ENCODE data around the gene ALG12.

ALG12 gene

GRCh38 chr22:49958931-49959781 is 40.9 kb upstream of the ALG12 start:
- Histone ChIP-seq H3K27me3 (ENCODE audit: low read depth, low read length) (no peaks in the 10 kb centered on the region), H4K20me1 (ENCODE audit: insufficient read depth, low read length) (peaks cover 24% of the 10 kb centered on the region), H2AFZ (ENCODE audit: low read depth, low read length) (no peak overlapping the region), H3K27ac (ENCODE audit: low read length) (peak overlapping the region; percentile 72), H3K4me1 (ENCODE audit: low read length) (peaks cover 22% of the 10 kb centered on the region), H3K4me3 (ENCODE audit: low read length) (peak overlapping the region; percentile 97), H3K79me2 (ENCODE audit: low read length) (peaks cover 42% of the 10 kb centered on the region), H3K4me2 (ENCODE audit: low read length) (peak overlapping the region; percentile 100), H3K9ac (ENCODE audit: low read length) (peak overlapping the region; percentile 95), H3K9me3 (ENCODE audit: insufficient read depth, low read length) (no peaks in the 10 kb centered on the region), H3K36me3 (replicated peaks; ENCODE audit: low read depth, low read length) (peaks cover 26% of the 10 kb centered on the region)
- TF ChIP-seq, protein P1, sequence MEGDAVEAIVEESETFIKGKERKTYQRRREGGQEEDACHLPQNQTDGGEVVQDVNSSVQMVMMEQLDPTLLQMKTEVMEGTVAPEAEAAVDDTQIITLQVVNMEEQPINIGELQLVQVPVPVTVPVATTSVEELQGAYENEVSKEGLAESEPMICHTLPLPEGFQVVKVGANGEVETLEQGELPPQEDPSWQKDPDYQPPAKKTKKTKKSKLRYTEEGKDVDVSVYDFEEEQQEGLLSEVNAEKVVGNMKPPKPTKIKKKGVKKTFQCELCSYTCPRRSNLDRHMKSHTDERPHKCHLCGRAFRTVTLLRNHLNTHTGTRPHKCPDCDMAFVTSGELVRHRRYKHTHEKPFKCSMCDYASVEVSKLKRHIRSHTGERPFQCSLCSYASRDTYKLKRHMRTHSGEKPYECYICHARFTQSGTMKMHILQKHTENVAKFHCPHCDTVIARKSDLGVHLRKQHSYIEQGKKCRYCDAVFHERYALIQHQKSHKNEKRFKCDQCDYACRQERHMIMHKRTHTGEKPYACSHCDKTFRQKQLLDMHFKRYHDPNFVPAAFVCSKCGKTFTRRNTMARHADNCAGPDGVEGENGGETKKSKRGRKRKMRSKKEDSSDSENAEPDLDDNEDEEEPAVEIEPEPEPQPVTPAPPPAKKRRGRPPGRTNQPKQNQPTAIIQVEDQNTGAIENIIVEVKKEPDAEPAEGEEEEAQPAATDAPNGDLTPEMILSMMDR (IDR thresholded peaks at IDR 0.05; ENCODE audit: low read depth, low read length), result no peak
- TF ChIP-seq EZH2phosphoT487 (IDR thresholded peaks at IDR 0.05; ENCODE audit: low read depth), result no peak

GRCh38 chr22:49958366-49958921 is 40.2 kb upstream of the ALG12 start:
- no peak overlapping the region for H3K4me3 ChIP-seq (ENCODE audit: low read length)
- no peak overlapping the region for H3K9ac ChIP-seq (ENCODE audit: low read length)
- TF ChIP-seq, protein P1 (IDR thresholded peaks at IDR 0.05; ENCODE audit: low read depth, low read length), result no peak
- TF ChIP-seq EZH2phosphoT487 (IDR thresholded peaks at IDR 0.05; ENCODE audit: low read depth), result no peak
- no peak overlapping the region for H2AFZ ChIP-seq (ENCODE audit: low read depth, low read length)
- peaks cover 36% of the 10 kb centered on the region for H3K79me2 ChIP-seq (ENCODE audit: low read length)
- peaks cover 19% of the 10 kb centered on the region for H3K4me1 ChIP-seq (ENCODE audit: low read length)
- no peak overlapping the region for H3K4me2 ChIP-seq (ENCODE audit: low read length)
- peaks cover 19% of the 10 kb centered on the region for H3K36me3 ChIP-seq (replicated peaks; ENCODE audit: low read depth, low read length)
- H3K27me3 ChIP-seq (ENCODE audit: low read depth, low read length), result no peaks in the 10 kb centered on the region
- peaks cover 17% of the 10 kb centered on the region for H4K20me1 ChIP-seq (ENCODE audit: insufficient read depth, low read length)
- H3K27ac ChIP-seq (ENCODE audit: low read length), result no peak overlapping the region
- no peaks in the 10 kb centered on the region for H3K9me3 ChIP-seq (ENCODE audit: insufficient read depth, low read length)

- TF ChIP-seq, protein P1 (IDR thresholded peaks at IDR 0.05; ENCODE audit: low read depth, low read length), result no peak
- no peak for TF ChIP-seq EZH2phosphoT487 (IDR thresholded peaks at IDR 0.05; ENCODE audit: low read depth)
- Histone ChIP-seq H3K27ac (ENCODE audit: low read length) (no peak overlapping the region), H3K4me1 (ENCODE audit: low read length) (peaks cover 13% of the 10 kb centered on the region), H3K9ac (ENCODE audit: low read length) (no peak overlapping the region), H3K9me3 (ENCODE audit: insufficient read depth, low read length) (no peaks in the 10 kb centered on the region), H4K20me1 (ENCODE audit: insufficient read depth, low read length) (peaks cover 12% of the 10 kb centered on the region), H2AFZ (ENCODE audit: low read depth, low read length) (no peak overlapping the region), H3K4me2 (ENCODE audit: low read length) (no peak overlapping the region), H3K36me3 (replicated peaks; ENCODE audit: low read depth, low read length) (peaks cover 14% of the 10 kb centered on the region), H3K4me3 (ENCODE audit: low read length) (no peak overlapping the region), H3K79me2 (ENCODE audit: low read length) (peaks cover 30% of the 10 kb centered on the region), H3K27me3 (ENCODE audit: low read depth, low read length) (no peaks in the 10 kb centered on the region)
Measured at GRCh38 chr22:49957826-49958365, 39.7 kb upstream of the ALG12 start.
